ENCODE data around the gene PTPN3. TPM values are rescaled to one million over a fixed set of nuclear protein-coding genes. Genes with fewer than 3 reads are reported as not detected.

The PTPN3 gene
- total and polyA plus RNA-seq, 2 experiments from 2014 or later: 1.4 to 2.6 TPM

DNA sequence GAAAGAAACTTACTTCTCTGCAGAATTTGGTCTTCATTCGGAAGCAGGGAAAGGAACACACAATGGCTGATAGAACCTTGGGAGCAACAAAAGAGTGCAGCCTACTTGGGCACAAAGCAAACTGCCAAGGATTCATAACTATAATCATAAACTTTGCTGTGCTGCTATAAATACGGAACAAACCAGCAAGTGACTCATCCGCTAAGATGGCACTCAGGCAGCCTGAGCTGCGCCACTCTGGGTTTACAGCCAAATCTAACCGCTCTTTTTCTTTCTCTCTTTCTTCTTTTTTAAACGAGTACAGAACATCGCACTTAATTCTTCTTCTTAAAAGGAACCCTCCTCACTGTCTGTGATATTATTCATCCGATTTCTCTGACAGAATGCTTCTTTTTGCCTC, 81.1 kb downstream of the PTPN3 start (continued):
- TF ChIP-seq, protein P1, sequence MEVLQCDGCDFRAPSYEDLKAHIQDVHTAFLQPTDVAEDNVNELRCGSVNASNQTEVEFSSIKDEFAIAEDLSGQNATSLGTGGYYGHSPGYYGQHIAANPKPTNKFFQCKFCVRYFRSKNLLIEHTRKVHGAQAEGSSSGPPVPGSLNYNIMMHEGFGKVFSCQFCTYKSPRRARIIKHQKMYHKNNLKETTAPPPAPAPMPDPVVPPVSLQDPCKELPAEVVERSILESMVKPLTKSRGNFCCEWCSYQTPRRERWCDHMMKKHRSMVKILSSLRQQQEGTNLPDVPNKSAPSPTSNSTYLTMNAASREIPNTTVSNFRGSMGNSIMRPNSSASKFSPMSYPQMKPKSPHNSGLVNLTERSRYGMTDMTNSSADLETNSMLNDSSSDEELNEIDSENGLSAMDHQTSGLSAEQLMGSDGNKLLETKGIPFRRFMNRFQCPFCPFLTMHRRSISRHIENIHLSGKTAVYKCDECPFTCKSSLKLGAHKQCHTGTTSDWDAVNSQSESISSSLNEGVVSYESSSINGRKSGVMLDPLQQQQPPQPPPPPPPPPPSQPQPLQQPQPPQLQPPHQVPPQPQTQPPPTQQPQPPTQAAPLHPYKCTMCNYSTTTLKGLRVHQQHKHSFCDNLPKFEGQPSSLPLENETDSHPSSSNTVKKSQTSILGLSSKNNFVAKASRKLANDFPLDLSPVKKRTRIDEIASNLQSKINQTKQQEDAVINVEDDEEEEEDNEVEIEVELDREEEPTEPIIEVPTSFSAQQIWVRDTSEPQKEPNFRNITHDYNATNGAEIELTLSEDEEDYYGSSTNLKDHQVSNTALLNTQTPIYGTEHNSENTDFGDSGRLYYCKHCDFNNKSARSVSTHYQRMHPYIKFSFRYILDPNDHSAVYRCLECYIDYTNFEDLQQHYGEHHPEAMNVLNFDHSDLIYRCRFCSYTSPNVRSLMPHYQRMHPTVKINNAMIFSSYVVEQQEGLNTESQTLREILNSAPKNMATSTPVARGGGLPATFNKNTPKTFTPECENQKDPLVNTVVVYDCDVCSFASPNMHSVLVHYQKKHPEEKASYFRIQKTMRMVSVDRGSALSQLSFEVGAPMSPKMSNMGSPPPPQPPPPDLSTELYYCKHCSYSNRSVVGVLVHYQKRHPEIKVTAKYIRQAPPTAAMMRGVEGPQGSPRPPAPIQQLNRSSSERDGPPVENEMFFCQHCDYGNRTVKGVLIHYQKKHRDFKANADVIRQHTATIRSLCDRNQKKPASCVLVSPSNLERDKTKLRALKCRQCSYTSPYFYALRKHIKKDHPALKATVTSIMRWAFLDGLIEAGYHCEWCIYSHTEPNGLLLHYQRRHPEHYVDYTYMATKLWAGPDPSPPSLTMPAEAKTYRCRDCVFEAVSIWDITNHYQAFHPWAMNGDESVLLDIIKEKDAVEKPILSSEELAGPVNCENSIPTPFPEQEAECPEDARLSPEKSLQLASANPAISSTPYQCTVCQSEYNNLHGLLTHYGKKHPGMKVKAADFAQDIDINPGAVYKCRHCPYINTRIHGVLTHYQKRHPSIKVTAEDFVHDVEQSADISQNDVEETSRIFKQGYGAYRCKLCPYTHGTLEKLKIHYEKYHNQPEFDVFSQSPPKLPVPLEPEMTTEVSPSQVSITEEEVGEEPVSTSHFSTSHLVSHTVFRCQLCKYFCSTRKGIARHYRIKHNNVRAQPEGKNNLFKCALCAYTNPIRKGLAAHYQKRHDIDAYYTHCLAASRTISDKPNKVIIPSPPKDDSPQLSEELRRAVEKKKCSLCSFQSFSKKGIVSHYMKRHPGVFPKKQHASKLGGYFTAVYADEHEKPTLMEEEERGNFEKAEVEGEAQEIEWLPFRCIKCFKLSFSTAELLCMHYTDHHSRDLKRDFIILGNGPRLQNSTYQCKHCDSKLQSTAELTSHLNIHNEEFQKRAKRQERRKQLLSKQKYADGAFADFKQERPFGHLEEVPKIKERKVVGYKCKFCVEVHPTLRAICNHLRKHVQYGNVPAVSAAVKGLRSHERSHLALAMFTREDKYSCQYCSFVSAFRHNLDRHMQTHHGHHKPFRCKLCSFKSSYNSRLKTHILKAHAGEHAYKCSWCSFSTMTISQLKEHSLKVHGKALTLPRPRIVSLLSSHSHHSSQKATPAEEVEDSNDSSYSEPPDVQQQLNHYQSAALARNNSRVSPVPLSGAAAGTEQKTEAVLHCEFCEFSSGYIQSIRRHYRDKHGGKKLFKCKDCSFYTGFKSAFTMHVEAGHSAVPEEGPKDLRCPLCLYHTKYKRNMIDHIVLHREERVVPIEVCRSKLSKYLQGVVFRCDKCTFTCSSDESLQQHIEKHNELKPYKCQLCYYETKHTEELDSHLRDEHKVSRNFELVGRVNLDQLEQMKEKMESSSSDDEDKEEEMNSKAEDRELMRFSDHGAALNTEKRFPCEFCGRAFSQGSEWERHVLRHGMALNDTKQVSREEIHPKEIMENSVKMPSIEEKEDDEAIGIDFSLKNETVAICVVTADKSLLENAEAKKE (CRISPR knock-in tag; IDR thresholded peaks at IDR 0.05): no peak
- TF ChIP-seq NANOG (IDR thresholded peaks at IDR 0.05; ENCODE audit: borderline replicate concordance): no peak
- TF ChIP-seq JUNB (IDR thresholded peaks at IDR 0.05; ENCODE audit: unreplicated experiment): no peak
- TF ChIP-seq, protein P2, sequence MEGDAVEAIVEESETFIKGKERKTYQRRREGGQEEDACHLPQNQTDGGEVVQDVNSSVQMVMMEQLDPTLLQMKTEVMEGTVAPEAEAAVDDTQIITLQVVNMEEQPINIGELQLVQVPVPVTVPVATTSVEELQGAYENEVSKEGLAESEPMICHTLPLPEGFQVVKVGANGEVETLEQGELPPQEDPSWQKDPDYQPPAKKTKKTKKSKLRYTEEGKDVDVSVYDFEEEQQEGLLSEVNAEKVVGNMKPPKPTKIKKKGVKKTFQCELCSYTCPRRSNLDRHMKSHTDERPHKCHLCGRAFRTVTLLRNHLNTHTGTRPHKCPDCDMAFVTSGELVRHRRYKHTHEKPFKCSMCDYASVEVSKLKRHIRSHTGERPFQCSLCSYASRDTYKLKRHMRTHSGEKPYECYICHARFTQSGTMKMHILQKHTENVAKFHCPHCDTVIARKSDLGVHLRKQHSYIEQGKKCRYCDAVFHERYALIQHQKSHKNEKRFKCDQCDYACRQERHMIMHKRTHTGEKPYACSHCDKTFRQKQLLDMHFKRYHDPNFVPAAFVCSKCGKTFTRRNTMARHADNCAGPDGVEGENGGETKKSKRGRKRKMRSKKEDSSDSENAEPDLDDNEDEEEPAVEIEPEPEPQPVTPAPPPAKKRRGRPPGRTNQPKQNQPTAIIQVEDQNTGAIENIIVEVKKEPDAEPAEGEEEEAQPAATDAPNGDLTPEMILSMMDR (conservative IDR thresholded peaks at IDR 0.05; ENCODE audit: low read depth in 2 of 2): no peak

DNA sequence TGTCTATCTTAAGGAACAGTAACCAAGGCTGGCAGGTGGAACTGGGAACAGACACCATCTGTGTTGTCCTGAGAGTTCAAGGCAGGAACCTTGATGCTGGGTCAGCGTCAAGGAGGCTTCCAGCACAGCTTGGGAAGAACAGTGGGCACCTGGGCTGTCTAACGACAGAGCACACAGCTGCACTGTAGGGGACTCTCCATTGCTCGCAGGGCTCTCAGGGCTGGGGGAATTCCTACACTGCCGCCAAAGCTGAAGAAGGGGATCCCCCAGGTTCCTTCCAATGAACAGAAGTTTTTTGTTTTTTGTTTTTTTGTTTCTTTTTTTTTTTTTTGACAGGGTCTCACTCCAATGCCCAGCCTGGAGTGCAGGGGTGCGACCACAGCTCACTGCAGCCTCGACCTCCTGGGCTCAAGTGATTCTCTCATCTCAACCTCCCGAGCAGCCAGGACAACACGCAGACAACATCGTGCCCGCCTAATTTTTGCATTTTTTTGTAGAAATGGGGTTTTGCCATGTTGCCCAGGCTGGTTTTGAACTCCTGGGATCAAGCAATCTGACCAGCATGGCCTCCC, 81.9 kb downstream of the PTPN3 start:
- H3K4me2 ChIP-seq: no peak overlapping the region
- H3K79me2 ChIP-seq (replicated peaks; ENCODE audit: insufficient read depth): no peaks in the 10 kb centered on the region
- H3K4me3 ChIP-seq: no peak overlapping the region
- H3K27me3 ChIP-seq (ENCODE audit: insufficient read depth): no peaks in the 10 kb centered on the region
- no peaks in the 10 kb centered on the region for H4K20me1 ChIP-seq (replicated peaks; ENCODE audit: insufficient read depth)
- H3F3A ChIP-seq (replicated peaks; ENCODE audit: low read depth): no peaks in the 10 kb centered on the region
- H3K4me1 ChIP-seq (ENCODE audit: insufficient read depth): peaks cover 15% of the 10 kb centered on the region
- H2AFZ ChIP-seq: no peak overlapping the region
- H3K36me3 Mint-ChIP-seq (ENCODE audit: low read depth): no peaks in the 10 kb centered on the region
- peaks cover 2% of the 10 kb centered on the region for H3K27me3 Mint-ChIP-seq (ENCODE audit: insufficient read depth, low read depth, poor library complexity)
- ATAC-seq (no peak; the same call in 2 of the 3 replicates), DNase-seq (ENCODE audit: low spot score) (no peak)
- no peaks in the 10 kb centered on the region for H3K9me3 Mint-ChIP-seq
- H3K36me3 ChIP-seq (ENCODE audit: insufficient read depth): no peaks in the 10 kb centered on the region
- H3K27ac ChIP-seq (ENCODE audit: low read depth): no peak overlapping the region
- no peaks in the 10 kb centered on the region for H3K9me2 ChIP-seq (ENCODE audit: insufficient read depth)
- no peak overlapping the region for H3K27ac Mint-ChIP-seq
- no peak overlapping the region for H3K4me3 Mint-ChIP-seq
- H3K4me1 Mint-ChIP-seq: peaks cover 37% of the 10 kb centered on the region
- TF ChIP-seq EZH2phosphoT487 (IDR thresholded peaks at IDR 0.05; ENCODE audit: unreplicated experiment) (no peak), STAT1 (IDR thresholded peaks at IDR 0.05; ENCODE audit: unreplicated experiment) (no peak), EZH2 (IDR thresholded peaks at IDR 0.05; ENCODE audit: low read depth, unreplicated experiment) (no peak), ZNF114 (CRISPR knock-in tag; IDR thresholded peaks at IDR 0.05) (no peak), CREB1 (CRISPR knock-in tag; IDR thresholded peaks at IDR 0.05; ENCODE audit: low read depth) (no peak)
- TF ChIP-seq, protein P3, sequence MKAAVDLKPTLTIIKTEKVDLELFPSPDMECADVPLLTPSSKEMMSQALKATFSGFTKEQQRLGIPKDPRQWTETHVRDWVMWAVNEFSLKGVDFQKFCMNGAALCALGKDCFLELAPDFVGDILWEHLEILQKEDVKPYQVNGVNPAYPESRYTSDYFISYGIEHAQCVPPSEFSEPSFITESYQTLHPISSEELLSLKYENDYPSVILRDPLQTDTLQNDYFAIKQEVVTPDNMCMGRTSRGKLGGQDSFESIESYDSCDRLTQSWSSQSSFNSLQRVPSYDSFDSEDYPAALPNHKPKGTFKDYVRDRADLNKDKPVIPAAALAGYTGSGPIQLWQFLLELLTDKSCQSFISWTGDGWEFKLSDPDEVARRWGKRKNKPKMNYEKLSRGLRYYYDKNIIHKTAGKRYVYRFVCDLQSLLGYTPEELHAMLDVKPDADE (IDR thresholded peaks at IDR 0.05): no peak
- TF ChIP-seq, protein P4, sequence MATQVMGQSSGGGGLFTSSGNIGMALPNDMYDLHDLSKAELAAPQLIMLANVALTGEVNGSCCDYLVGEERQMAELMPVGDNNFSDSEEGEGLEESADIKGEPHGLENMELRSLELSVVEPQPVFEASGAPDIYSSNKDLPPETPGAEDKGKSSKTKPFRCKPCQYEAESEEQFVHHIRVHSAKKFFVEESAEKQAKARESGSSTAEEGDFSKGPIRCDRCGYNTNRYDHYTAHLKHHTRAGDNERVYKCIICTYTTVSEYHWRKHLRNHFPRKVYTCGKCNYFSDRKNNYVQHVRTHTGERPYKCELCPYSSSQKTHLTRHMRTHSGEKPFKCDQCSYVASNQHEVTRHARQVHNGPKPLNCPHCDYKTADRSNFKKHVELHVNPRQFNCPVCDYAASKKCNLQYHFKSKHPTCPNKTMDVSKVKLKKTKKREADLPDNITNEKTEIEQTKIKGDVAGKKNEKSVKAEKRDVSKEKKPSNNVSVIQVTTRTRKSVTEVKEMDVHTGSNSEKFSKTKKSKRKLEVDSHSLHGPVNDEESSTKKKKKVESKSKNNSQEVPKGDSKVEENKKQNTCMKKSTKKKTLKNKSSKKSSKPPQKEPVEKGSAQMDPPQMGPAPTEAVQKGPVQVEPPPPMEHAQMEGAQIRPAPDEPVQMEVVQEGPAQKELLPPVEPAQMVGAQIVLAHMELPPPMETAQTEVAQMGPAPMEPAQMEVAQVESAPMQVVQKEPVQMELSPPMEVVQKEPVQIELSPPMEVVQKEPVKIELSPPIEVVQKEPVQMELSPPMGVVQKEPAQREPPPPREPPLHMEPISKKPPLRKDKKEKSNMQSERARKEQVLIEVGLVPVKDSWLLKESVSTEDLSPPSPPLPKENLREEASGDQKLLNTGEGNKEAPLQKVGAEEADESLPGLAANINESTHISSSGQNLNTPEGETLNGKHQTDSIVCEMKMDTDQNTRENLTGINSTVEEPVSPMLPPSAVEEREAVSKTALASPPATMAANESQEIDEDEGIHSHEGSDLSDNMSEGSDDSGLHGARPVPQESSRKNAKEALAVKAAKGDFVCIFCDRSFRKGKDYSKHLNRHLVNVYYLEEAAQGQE (IDR thresholded peaks at IDR 0.05; ENCODE audit: unreplicated experiment): no peak
